K562 (cell line): Measurements from ENCODE around the gene OTUB2.

Experiments
- ARID1B ChIP-seq: fragments of 450-650 bp; IDR thresholded peaks from 2 replicates; pipeline ENCODE4 v1.6.1; 2016; ENCODE audit warnings: antibody characterized with exemption, mild to moderate bottlenecking, inconsistent platforms
- CHD4 ChIP-seq: fragments of 200-600 bp; sonication (generic); IDR thresholded peaks from 3 replicates; pipeline ENCODE4 v1.6.1; 2012; ENCODE audit warnings: low read depth, mild to moderate bottlenecking, mixed read lengths, low read length, inconsistent platforms; ENCODE audit not compliant: insufficient read depth, insufficient replicate concordance, poor library complexity, severe bottlenecking
- CTCF ChIP-seq, 3 experiments: IDR thresholded peaks in 2 of 3; conservative IDR thresholded peaks in 1 of 3; 2 replicates each; pipeline ENCODE4 v1.5.1; 2011 to 2012; ENCODE audit warnings: low read length in 3 of 3, mild to moderate bottlenecking in 3 of 3, control low read depth in 2 of 3, improper control_type of control experiment in 1 of 3, inconsistent platforms in 1 of 3, low read depth in 1 of 3, mixed read lengths in 1 of 3, moderate library complexity in 1 of 3; ENCODE audit not compliant: insufficient read depth in 2 of 3
- DPF2 ChIP-seq: fragments of 450-650 bp; IDR thresholded peaks from 2 replicates; pipeline ENCODE4 v1.6.1; 2016
- EP300 ChIP-seq: IDR thresholded peaks from 2 replicates; pipeline ENCODE4 v1.6.1; 2012; ENCODE audit warnings: low read length, improper control_type of control experiment
- MAX ChIP-seq: sonication (generic); formaldehyde crosslinking; IDR thresholded peaks from 2 replicates; pipeline ENCODE4 v1.9.0; 2022; ENCODE audit warnings: mild to moderate bottlenecking, missing genetic modification reagents
- NCOA1 ChIP-seq: fragments of 450-650 bp; IDR thresholded peaks from 2 replicates; pipeline ENCODE4 v1.6.1; 2016; ENCODE audit warnings: low read depth
- NFYB ChIP-seq: IDR thresholded peaks from 2 replicates; pipeline ENCODE4 v1.6.1; 2011; ENCODE audit warnings: mild to moderate bottlenecking, moderate library complexity; ENCODE audit not compliant: insufficient read length; ENCODE audit errors: extremely low read depth
- NR3C1 ChIP-seq: sonication (generic); formaldehyde crosslinking; IDR thresholded peaks from 2 replicates; pipeline ENCODE4 v1.8.1; 2022; ENCODE audit warnings: missing genetic modification reagents
- POLR2A ChIP-seq: fragments of 450-650 bp; conservative IDR thresholded peaks from 2 replicates; pipeline ENCODE4 v1.6.1; 2016
- RAD21 ChIP-seq, 2 experiments: fragments of 250-450 bp in 1 of 2; fragments of 450-650 bp in 1 of 2; sonication (Bioruptor Pico) in 1 of 2; formaldehyde crosslinking in 1 of 2; IDR thresholded peaks in 1 of 2; conservative IDR thresholded peaks in 1 of 2; 2 replicates each; pipeline versions ENCODE4 v1.4.0 to v1.8.0; 2020 to 2022; ENCODE audit warnings: mild to moderate bottlenecking in 2 of 2, moderate library complexity in 1 of 2
- SP1 ChIP-seq: sonication (generic); formaldehyde crosslinking; IDR thresholded peaks from 2 replicates; pipeline ENCODE4 v1.8.1; 2022; ENCODE audit warnings: mild to moderate bottlenecking, missing genetic modification reagents
- ZMIZ1 ChIP-seq, 2 experiments: fragments of 150-350 bp in 1 of 2; IDR thresholded peaks; 2 replicates each; pipeline ENCODE4 v1.6.1; 2012 to 2016; ENCODE audit warnings: low read depth in 2 of 2, low read length in 2 of 2, mild to moderate bottlenecking in 1 of 2, moderate library complexity in 1 of 2
- ZNF140 ChIP-seq: fragments of 250-450 bp; sonication (Bioruptor Pico); IDR thresholded peaks from 2 replicates; pipeline ENCODE4 v1.8.0; 2021; ENCODE audit warnings: moderate library complexity, mild to moderate bottlenecking, inconsistent platforms

- TF ChIP-seq RAD21 (CRISPR knock-in tag; conservative IDR thresholded peaks at IDR 0.05 in 1 of 2, IDR thresholded peaks at IDR 0.05 in 1 of 2) (no peak), ARID1B (no peak), NFYB (no peak), ZMIZ1 (IDR thresholded peaks at IDR 0.05; ENCODE audit: low read depth in 2 of 2, low read length in 2 of 2) (no peak), CTCF (IDR thresholded peaks at IDR 0.05 in 2 of 3, conservative IDR thresholded peaks at IDR 0.05 in 1 of 3; ENCODE audit: insufficient read depth in 2 of 3, low read depth in 1 of 3, low read length in 3 of 3) (no peak), CHD4 (no peak), SP1 (CRISPR knock-in tag) (no peak), POLR2A (no peak), EP300 (no peak), NCOA1 (no peak), NR3C1 (CRISPR knock-in tag) (no peak), ZNF140 (CRISPR knock-in tag) (no peak), DPF2 (no peak), MAX (CRISPR knock-in tag) (no peak)
Measured at GRCh38 chr14:94027566-94028449, 1.7 kb downstream of the OTUB2 start.
